ENCODE results near the gene CFAP47.

- TF ChIP-seq, protein P1, sequence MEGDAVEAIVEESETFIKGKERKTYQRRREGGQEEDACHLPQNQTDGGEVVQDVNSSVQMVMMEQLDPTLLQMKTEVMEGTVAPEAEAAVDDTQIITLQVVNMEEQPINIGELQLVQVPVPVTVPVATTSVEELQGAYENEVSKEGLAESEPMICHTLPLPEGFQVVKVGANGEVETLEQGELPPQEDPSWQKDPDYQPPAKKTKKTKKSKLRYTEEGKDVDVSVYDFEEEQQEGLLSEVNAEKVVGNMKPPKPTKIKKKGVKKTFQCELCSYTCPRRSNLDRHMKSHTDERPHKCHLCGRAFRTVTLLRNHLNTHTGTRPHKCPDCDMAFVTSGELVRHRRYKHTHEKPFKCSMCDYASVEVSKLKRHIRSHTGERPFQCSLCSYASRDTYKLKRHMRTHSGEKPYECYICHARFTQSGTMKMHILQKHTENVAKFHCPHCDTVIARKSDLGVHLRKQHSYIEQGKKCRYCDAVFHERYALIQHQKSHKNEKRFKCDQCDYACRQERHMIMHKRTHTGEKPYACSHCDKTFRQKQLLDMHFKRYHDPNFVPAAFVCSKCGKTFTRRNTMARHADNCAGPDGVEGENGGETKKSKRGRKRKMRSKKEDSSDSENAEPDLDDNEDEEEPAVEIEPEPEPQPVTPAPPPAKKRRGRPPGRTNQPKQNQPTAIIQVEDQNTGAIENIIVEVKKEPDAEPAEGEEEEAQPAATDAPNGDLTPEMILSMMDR (conservative IDR thresholded peaks at IDR 0.05; ENCODE audit: low read depth, low read length) = no peak
- TF ChIP-seq RAD21 (IDR thresholded peaks at IDR 0.05; ENCODE audit: low read length) (no peak), POLR2A (IDR thresholded peaks at IDR 0.05; ENCODE audit: low read depth, low read length) (no peak), USF2 (IDR thresholded peaks at IDR 0.05; ENCODE audit: low read depth, low read length) (no peak), RCOR1 (IDR thresholded peaks at IDR 0.05; ENCODE audit: insufficient replicate concordance, low read length) (no peak)
Measured at GRCh38 chrX:36159254-36159653, 239.7 kb downstream of the CFAP47 start.

Data from IMR-90 (cell line).